Measurements from ENCODE around the gene PGAM5. TPM values are rescaled to one million over a fixed set of nuclear protein-coding genes. Genes with fewer than 3 reads are reported as not detected.

Gene PGAM5
- total and polyA plus RNA-seq, 12 donors, result 17.5 to 37.6 (median 31.3) TPM

DNA sequence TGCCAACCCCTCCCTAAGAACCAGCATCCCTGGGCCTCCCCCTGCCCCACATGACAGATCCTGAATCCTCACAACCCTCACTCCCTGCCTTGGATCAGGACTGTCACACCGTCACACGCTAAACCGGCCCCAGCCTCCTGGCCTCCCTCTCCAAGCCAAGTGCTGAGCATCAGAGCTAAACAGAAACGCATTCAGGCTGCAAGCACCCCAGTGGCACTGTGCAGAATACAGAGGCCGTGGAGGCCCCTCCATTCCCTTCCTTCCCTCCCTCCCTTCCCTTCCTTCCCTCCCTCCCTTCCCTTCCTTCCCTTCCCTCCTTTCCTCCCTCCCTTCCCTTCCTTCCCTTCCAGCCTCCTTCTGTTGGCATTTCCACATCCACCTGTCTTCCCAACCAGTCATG is 36.1 kb upstream of the PGAM5 start:
- peaks cover 0 to 97% (median 35%) of the 10 kb centered on the region in 9 donors for H3K36me3 ChIP-seq

GRCh38 chr12:132675757-132676432 is 34.7 kb upstream of the PGAM5 start:
- intact Hi-C loops (cut with DNase I), result no loop called here
- TF ChIP-seq CTCF (IDR thresholded peaks at IDR 0.05), result no peak
- Histone ChIP-seq H3K27me3 (no peaks in the 10 kb centered on the region), H3K36me3 (peaks cover 0 to 94% (median 35%) of the 10 kb centered on the region in 9 donors), H3K27ac (no peak overlapping the region), H3K4me3 (no peak overlapping the region), H3K4me1 (no peaks in the 10 kb centered on the region), H3K9me3 (no peaks in the 10 kb centered on the region)
- no peak for ATAC-seq
- WGBS, 2 donors, result 96% methylated on average over 14 of the region's 14 CpGs
- DNase-seq, result no peak

More for the DNA sequence above, 36.1 kb upstream of the PGAM5 start:
- Histone ChIP-seq H3K27me3 (no peaks in the 10 kb centered on the region), H3K4me1 (no peaks in the 10 kb centered on the region), H3K9me3 (no peaks in the 10 kb centered on the region), H3K4me3 (no peak overlapping the region), H3K27ac (no peak overlapping the region)
- TF ChIP-seq CTCF (IDR thresholded peaks at IDR 0.05), result no peak
- no peak for DNase-seq
- intact Hi-C loops (cut with DNase I), result no loop called here
- 91 to 93% methylated on average over 5 of the region's 5 CpGs for WGBS, 2 donors
- ATAC-seq, result no peak

DNA sequence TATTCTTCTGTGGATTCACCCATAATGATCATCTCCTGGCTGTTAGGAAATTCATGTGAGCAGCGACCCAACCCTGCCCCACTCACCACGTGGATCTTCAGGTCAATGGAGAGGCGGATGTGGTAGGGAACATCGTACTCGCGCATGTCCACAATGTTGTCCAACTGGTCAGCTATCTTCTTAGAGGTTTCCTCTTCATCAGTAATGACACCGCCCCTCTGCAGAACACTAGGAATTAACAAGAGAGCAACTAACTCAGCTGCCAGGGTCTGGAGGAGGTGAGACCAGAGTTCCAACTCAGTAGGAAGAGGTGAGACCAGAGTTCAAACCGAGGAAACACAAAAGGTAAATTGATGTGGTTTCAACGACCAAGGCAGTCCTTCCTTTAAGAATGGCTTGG is 33.1 kb upstream of the PGAM5 start:
- Histone ChIP-seq H3K4me1 (no peaks in the 10 kb centered on the region), H3K4me3 (no peak overlapping the region), H3K27me3 (no peaks in the 10 kb centered on the region), H3K27ac (no peak overlapping the region), H3K36me3 (peaks cover 0 to 79% (median 27%) of the 10 kb centered on the region in 9 donors), H3K9me3 (no peaks in the 10 kb centered on the region)
- ATAC-seq (no peak), DNase-seq (no peak)
- intact Hi-C loops (cut with DNase I), result no loop called here
- TF ChIP-seq CTCF (IDR thresholded peaks at IDR 0.05), result no peak
- WGBS, 2 donors, result 94% methylated on average over 9 of the region's 9 CpGs

- DNase-seq, result no peak
- ATAC-seq, result no peak
- 66 to 71% methylated on average over 5 of the region's 5 CpGs for WGBS, 2 donors
- H3K27me3 ChIP-seq, result no peaks in the 10 kb centered on the region
- no peak for TF ChIP-seq CTCF (IDR thresholded peaks at IDR 0.05)
- H3K4me1 ChIP-seq, result peaks cover 3 to 17% (median 11%) of the 10 kb centered on the region in 9 donors
- no peak overlapping the region for H3K4me3 ChIP-seq
- intact Hi-C loops (cut with DNase I), result no loop called here
- no peak overlapping the region for H3K27ac ChIP-seq
- no peaks in the 10 kb centered on the region for H3K36me3 ChIP-seq
- no peaks in the 10 kb centered on the region for H3K9me3 ChIP-seq
Observed at GRCh38 chr12:132685400-132685799, 25.2 kb upstream of the PGAM5 start.
